Suprapubic skin (tissue), 3 donors: Measurements from ENCODE around the gene RAPGEF5.

Experiments
- CTCF ChIP-seq, 2 donors: fragments of 200-600 bp in 1 of 2; fragments of 450-650 bp in 1 of 2; sonication (generic) in 1 of 2; IDR thresholded peaks; one replicate each; pipeline ENCODE4 v1.5.1; 2016 to 2019; ENCODE audit warnings: antibody characterized with exemption in 2 of 2, mild to moderate bottlenecking in 1 of 2, moderate library complexity in 1 of 2
- POLR2AphosphoS5 ChIP-seq, 3 donors: sonication (generic); formaldehyde crosslinking; IDR thresholded peaks; one replicate each; pipeline ENCODE4 v1.6.1; 2017; ENCODE audit warnings: antibody characterized with exemption in 3 of 3

- TF ChIP-seq POLR2AphosphoS5 (IDR thresholded peaks at IDR 0.05): no peak
- no peak for TF ChIP-seq CTCF (IDR thresholded peaks at IDR 0.05)
Measured at GRCh38 chr7:22176791-22177412, 180.1 kb downstream of the RAPGEF5 start.
